ENCODE data around the gene RBM47. TPM values are rescaled to one million over a fixed set of nuclear protein-coding genes. Genes with fewer than 3 reads are reported as not detected.

RBM47 gene
- total and polyA plus RNA-seq, 9 of the 15 experiments (the other 6 are each of a cell fraction or from before 2014, with no cell fraction given): 1.4 to 6.4 (median 3.3) TPM

DNA sequence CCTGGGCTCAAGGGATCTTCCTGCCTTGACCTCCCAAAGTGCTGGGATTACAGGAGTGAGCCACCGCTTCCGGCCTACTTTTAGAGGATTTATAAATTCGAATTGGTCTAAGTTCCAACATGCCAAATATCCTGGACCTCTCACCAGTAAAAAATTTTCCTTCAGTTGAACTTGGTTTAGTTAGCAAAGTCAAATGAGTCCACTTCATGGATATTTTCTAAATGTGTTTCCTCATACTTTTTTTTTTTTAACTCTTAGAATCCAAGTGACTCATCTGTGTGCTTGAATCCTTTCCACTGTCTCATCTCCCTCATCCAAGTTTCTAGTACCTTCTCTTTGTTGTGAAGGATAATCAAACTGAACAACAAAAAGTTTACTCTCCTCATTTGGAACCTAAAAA is 49.7 kb downstream of the RBM47 start:
- Histone ChIP-seq H3K79me2 (ENCODE audit: control insufficient read depth, insufficient read depth, low read length) (no peaks in the 10 kb centered on the region), H3K4me1 (replicated peaks in 1 of 2; ENCODE audit: control insufficient read depth in 2 of 2, insufficient read depth in 2 of 2, low read length in 2 of 2) (peaks cover 8 to 14% of the 10 kb centered on the region in 2 experiments; a peak in 3 of 5 replicates), H3K9me1 (ENCODE audit: control insufficient read depth, insufficient read depth, low read length) (no peaks in the 10 kb centered on the region), H3K27ac (ENCODE audit: extremely low read depth, low read depth, low read length) (no peak overlapping the region), H3K4me3 (no peak overlapping the region), H3K9me3 (replicated peaks; ENCODE audit: control insufficient read depth, insufficient read depth, low read depth, low read length) (no peaks in the 10 kb centered on the region), H3K36me3 (ENCODE audit: control insufficient read depth, insufficient read depth, low read length) (no peaks in the 10 kb centered on the region), H4K20me1 (replicated peaks; ENCODE audit: control insufficient read depth, insufficient read depth, low read length) (no peaks in the 10 kb centered on the region), H2AFZ (ENCODE audit: low read depth, low read length) (no peak overlapping the region), H3K27me3 (ENCODE audit: control insufficient read depth in 2 of 2, insufficient read depth in 2 of 2, low read length in 2 of 2) (peaks cover 14 to 30% of the 10 kb centered on the region in 2 experiments; a peak in 4 of 5 replicates), H3K9ac (ENCODE audit: insufficient read depth in 1 of 2, low read depth in 2 of 2, low read length in 2 of 2) (no peak overlapping the region), H3K4me2 (ENCODE audit: insufficient read depth, low read length) (no peak overlapping the region)
- intact Hi-C loops (cut with micrococcal nuclease): no loop called here
- ChIA-PET POLR2A (no interaction called here), CTCF (ENCODE audit: low intra/inter-chr PET ratio) (no interaction called here)
- DNase-seq (ENCODE audit: extremely low read depth in 1 of 4, low spot score in 3 of 4): no peak
- no peak for ATAC-seq
- in situ Hi-C loops (cut with MboI): no loop called here
- no peak for TF ChIP-seq SREBF2 (CRISPR knock-in tag; IDR thresholded peaks at IDR 0.05)
- TF ChIP-seq, protein P1, sequence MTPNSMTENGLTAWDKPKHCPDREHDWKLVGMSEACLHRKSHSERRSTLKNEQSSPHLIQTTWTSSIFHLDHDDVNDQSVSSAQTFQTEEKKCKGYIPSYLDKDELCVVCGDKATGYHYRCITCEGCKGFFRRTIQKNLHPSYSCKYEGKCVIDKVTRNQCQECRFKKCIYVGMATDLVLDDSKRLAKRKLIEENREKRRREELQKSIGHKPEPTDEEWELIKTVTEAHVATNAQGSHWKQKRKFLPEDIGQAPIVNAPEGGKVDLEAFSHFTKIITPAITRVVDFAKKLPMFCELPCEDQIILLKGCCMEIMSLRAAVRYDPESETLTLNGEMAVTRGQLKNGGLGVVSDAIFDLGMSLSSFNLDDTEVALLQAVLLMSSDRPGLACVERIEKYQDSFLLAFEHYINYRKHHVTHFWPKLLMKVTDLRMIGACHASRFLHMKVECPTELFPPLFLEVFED (CRISPR knock-in tag; conservative IDR thresholded peaks at IDR 0.05): no peak
- TF ChIP-seq ZNF121 (CRISPR knock-in tag; conservative IDR thresholded peaks at IDR 0.05): no peak
- TF ChIP-seq TCF7L2 (IDR thresholded peaks at IDR 0.05; ENCODE audit: low read depth, low read length): no peak
- TF ChIP-seq, protein P2, sequence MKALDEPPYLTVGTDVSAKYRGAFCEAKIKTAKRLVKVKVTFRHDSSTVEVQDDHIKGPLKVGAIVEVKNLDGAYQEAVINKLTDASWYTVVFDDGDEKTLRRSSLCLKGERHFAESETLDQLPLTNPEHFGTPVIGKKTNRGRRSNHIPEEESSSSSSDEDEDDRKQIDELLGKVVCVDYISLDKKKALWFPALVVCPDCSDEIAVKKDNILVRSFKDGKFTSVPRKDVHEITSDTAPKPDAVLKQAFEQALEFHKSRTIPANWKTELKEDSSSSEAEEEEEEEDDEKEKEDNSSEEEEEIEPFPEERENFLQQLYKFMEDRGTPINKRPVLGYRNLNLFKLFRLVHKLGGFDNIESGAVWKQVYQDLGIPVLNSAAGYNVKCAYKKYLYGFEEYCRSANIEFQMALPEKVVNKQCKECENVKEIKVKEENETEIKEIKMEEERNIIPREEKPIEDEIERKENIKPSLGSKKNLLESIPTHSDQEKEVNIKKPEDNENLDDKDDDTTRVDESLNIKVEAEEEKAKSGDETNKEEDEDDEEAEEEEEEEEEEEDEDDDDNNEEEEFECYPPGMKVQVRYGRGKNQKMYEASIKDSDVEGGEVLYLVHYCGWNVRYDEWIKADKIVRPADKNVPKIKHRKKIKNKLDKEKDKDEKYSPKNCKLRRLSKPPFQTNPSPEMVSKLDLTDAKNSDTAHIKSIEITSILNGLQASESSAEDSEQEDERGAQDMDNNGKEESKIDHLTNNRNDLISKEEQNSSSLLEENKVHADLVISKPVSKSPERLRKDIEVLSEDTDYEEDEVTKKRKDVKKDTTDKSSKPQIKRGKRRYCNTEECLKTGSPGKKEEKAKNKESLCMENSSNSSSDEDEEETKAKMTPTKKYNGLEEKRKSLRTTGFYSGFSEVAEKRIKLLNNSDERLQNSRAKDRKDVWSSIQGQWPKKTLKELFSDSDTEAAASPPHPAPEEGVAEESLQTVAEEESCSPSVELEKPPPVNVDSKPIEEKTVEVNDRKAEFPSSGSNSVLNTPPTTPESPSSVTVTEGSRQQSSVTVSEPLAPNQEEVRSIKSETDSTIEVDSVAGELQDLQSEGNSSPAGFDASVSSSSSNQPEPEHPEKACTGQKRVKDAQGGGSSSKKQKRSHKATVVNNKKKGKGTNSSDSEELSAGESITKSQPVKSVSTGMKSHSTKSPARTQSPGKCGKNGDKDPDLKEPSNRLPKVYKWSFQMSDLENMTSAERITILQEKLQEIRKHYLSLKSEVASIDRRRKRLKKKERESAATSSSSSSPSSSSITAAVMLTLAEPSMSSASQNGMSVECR (CRISPR knock-in tag; IDR thresholded peaks at IDR 0.05): no peak
- no peak for TF ChIP-seq FOXJ2 (tag; IDR thresholded peaks at IDR 0.05)
- no peak for TF ChIP-seq PHF21A (IDR thresholded peaks at IDR 0.05; ENCODE audit: borderline replicate concordance, low read depth)
- TF ChIP-seq, protein P3, sequence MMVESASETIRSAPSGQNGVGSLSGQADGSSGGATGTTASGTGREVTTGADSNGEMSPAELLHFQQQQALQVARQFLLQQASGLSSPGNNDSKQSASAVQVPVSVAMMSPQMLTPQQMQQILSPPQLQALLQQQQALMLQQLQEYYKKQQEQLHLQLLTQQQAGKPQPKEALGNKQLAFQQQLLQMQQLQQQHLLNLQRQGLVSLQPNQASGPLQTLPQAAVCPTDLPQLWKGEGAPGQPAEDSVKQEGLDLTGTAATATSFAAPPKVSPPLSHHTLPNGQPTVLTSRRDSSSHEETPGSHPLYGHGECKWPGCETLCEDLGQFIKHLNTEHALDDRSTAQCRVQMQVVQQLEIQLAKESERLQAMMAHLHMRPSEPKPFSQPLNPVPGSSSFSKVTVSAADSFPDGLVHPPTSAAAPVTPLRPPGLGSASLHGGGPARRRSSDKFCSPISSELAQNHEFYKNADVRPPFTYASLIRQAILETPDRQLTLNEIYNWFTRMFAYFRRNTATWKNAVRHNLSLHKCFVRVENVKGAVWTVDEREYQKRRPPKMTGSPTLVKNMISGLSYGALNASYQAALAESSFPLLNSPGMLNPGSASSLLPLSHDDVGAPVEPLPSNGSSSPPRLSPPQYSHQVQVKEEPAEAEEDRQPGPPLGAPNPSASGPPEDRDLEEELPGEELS (CRISPR knock-in tag; IDR thresholded peaks at IDR 0.05; ENCODE audit: borderline replicate concordance): no peak
- TF ChIP-seq BMI1 (IDR thresholded peaks at IDR 0.05; ENCODE audit: low read length): no peak
- no peak for TF ChIP-seq SMARCA5 (IDR thresholded peaks at IDR 0.05)
- no peak for TF ChIP-seq ZNF644 (tag; IDR thresholded peaks at IDR 0.05; ENCODE audit: low read depth)
- TF ChIP-seq ZC3H8 (IDR thresholded peaks at IDR 0.05): no peak
- TF ChIP-seq NRF1 (conservative IDR thresholded peaks at IDR 0.05 in 1 of 2, IDR thresholded peaks at IDR 0.05 in 1 of 2): no peak
- TF ChIP-seq ILF3 (IDR thresholded peaks at IDR 0.05; ENCODE audit: borderline replicate concordance): no peak
- TF ChIP-seq, protein P4, sequence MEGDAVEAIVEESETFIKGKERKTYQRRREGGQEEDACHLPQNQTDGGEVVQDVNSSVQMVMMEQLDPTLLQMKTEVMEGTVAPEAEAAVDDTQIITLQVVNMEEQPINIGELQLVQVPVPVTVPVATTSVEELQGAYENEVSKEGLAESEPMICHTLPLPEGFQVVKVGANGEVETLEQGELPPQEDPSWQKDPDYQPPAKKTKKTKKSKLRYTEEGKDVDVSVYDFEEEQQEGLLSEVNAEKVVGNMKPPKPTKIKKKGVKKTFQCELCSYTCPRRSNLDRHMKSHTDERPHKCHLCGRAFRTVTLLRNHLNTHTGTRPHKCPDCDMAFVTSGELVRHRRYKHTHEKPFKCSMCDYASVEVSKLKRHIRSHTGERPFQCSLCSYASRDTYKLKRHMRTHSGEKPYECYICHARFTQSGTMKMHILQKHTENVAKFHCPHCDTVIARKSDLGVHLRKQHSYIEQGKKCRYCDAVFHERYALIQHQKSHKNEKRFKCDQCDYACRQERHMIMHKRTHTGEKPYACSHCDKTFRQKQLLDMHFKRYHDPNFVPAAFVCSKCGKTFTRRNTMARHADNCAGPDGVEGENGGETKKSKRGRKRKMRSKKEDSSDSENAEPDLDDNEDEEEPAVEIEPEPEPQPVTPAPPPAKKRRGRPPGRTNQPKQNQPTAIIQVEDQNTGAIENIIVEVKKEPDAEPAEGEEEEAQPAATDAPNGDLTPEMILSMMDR (IDR thresholded peaks at IDR 0.05 in 2 of 3, conservative IDR thresholded peaks at IDR 0.05 in 1 of 3; ENCODE audit: insufficient read depth in 2 of 3, low read depth in 1 of 3, low read length in 3 of 3): no peak
- no peak for FAIRE-seq
- no TSS peak for BruUV-seq (replicated peaks)
- 18% methylated on average over 3 of the region's 3 CpGs for WGBS (ENCODE audit: insufficient coverage, low coverage, missing lambda C conversion rate)
